B cell (primary cell): ENCODE results near the gene L2HGDH. TPM values are rescaled to one million over a fixed set of nuclear protein-coding genes. Genes with fewer than 3 reads are reported as not detected.

Experiments
- ATAC-seq: fragments of 200-7000 bp; cut with Tn5 transposase; one replicate; pipeline ENCODE4 v1.10.0; 2021; ENCODE audit warnings: low read depth, mild to moderate bottlenecking, moderate number of reproducible peaks, moderate library complexity
- CTCF ChIA-PET: fragments of 350-600 bp; sonication (Branson Sonifier 250); formaldehyde crosslinking; loops from one replicate; lab custom pipeline; 2021; ENCODE audit warnings: antibody characterized with exemption, inconsistent platforms; lab: Charles Lee
- POLR2A ChIA-PET: fragments of 350-600 bp; sonication (Branson Sonifier 250); formaldehyde crosslinking; loops from one replicate; lab custom pipeline; 2021; ENCODE audit warnings: antibody characterized with exemption; lab: Charles Lee
- DNase-seq: peaks from one replicate; pipeline ENCODE4 v3.0.0; 2013
- H2AFZ ChIP-seq: 2 replicates; pipeline ENCODE4 v1.6.1; 2012; ENCODE audit warnings: mild to moderate bottlenecking, low read depth, low read length; ENCODE audit not compliant: insufficient read depth, poor library complexity, severe bottlenecking
- H3K27ac ChIP-seq, 2 donors: 1 replicate in 1 of 2; 2 replicates in 1 of 2; pipeline ENCODE4 v1.5.1; 2012 to 2013; ENCODE audit warnings: low read length in 2 of 2, mild to moderate bottlenecking in 2 of 2, moderate library complexity in 1 of 2
- H3K27me3 ChIP-seq, 4 experiments: fragments of 200-600 bp in 1 of 4; sonication (generic) in 1 of 4; replicated peaks in 1 of 4; 1 replicate in 2 of 4; 2 replicates in 2 of 4; pipeline versions ENCODE4 v1.6.1 to v1.7.0; 2013 to 2016; ENCODE audit warnings: low read length in 3 of 4, mild to moderate bottlenecking in 2 of 4, mixed read lengths in 1 of 4, moderate library complexity in 1 of 4; ENCODE audit not compliant: insufficient read depth in 4 of 4, control insufficient read depth in 3 of 4; ENCODE audit errors: control extremely low read depth in 1 of 4
- H3K36me3 ChIP-seq, 2 experiments: replicated peaks in 1 of 2; 1 replicate in 1 of 2; 2 replicates in 1 of 2; pipeline versions ENCODE4 v1.6.1 to v1.7.1; 2013; ENCODE audit warnings: low read length in 1 of 2; ENCODE audit not compliant: insufficient read depth in 2 of 2, control insufficient read depth in 1 of 2; ENCODE audit errors: control extremely low read depth in 1 of 2, extremely low read depth in 1 of 2
- H3K4me1 ChIP-seq, 2 donors: fragments of 200-600 bp in 1 of 2; sonication (generic) in 1 of 2; 1 replicate in 1 of 2; 2 replicates in 1 of 2; pipeline versions ENCODE4 v1.5.1 to v1.6.1; 2013 to 2017; ENCODE audit warnings: low read length in 2 of 2; ENCODE audit not compliant: control insufficient read depth in 2 of 2, insufficient read depth in 2 of 2
- H3K4me2 ChIP-seq: replicated peaks from 2 replicates; pipeline ENCODE3; 2012; ENCODE audit warnings: mild to moderate bottlenecking, low read depth, low read length; ENCODE audit not compliant: poor library complexity, severe bottlenecking
- H3K4me3 ChIP-seq, 5 experiments: fragments of 200-600 bp in 1 of 5; sonication (generic) in 1 of 5; 1 replicate in 3 of 5; 2 replicates in 2 of 5; pipeline versions ENCODE4 v1.5.1 to v1.7.0; 2011 to 2016; ENCODE audit warnings: low read length in 4 of 5, mild to moderate bottlenecking in 4 of 5, low read depth in 2 of 5, control low read depth in 1 of 5, moderate library complexity in 1 of 5; ENCODE audit not compliant: insufficient read depth in 1 of 5; ENCODE audit errors: control extremely low read depth in 1 of 5, extremely low read depth in 1 of 5
- H3K79me2 ChIP-seq: fragments of 200-600 bp; sonication (generic); one replicate; pipeline ENCODE4 v1.6.0; 2016; ENCODE audit warnings: low read length; ENCODE audit not compliant: control insufficient read depth, insufficient read depth
- H3K9ac ChIP-seq: fragments of 200-600 bp; sonication (generic); 2 replicates; pipeline ENCODE4 v1.6.1; 2017; ENCODE audit warnings: mild to moderate bottlenecking, low read length, moderate library complexity
- H3K9me3 ChIP-seq, 3 donors: one replicate each; pipeline versions ENCODE4 v1.6.1 to v1.7.1; 2013; ENCODE audit warnings: low read length in 2 of 3; ENCODE audit not compliant: control insufficient read depth in 2 of 3, insufficient read depth in 1 of 3; ENCODE audit errors: control extremely low read depth in 1 of 3
- H4K20me1 ChIP-seq: 2 replicates; pipeline ENCODE4 v1.6.0; 2012; ENCODE audit warnings: mild to moderate bottlenecking, low read length; ENCODE audit not compliant: insufficient read depth, control insufficient read depth, poor library complexity, severe bottlenecking
- H3K27ac Mint-ChIP-seq: one replicate; pipeline ENCODE4 v1.8.0; 2021; ENCODE audit warnings: mixed read lengths
- H3K27me3 Mint-ChIP-seq: one replicate; pipeline ENCODE4 v1.8.0; 2021; ENCODE audit warnings: mixed read lengths
- H3K4me1 Mint-ChIP-seq: one replicate; pipeline ENCODE4 v1.8.0; 2021; ENCODE audit warnings: mixed read lengths
- H3K4me3 Mint-ChIP-seq: one replicate; pipeline ENCODE4 v1.8.0; 2021; ENCODE audit warnings: mixed read lengths
- H3K9me3 Mint-ChIP-seq: one replicate; pipeline ENCODE4 v1.8.0; 2022; ENCODE audit warnings: mixed read lengths; ENCODE audit not compliant: insufficient read depth
- EZH2 ChIP-seq: IDR thresholded peaks from 2 replicates; pipeline ENCODE4 v1.6.1; 2012; ENCODE audit warnings: borderline replicate concordance, low read depth, mild to moderate bottlenecking, moderate library complexity, low read length; ENCODE audit not compliant: insufficient read depth, poor library complexity, severe bottlenecking
- WGBS: methylation state at CpG from one replicate; pipeline ENCODE4 v1.1.5; 2013; ENCODE audit warnings: missing lambda C conversion rate; ENCODE audit not compliant: insufficient coverage; 5-methylcytosine and 5-hydroxymethylcytosine counted together
- intact Hi-C: fragments of 100-400 bp; cut with micrococcal nuclease; formaldehyde crosslinking; loops from one replicate; pipeline ENCODE4 v1.10.0; 2022
- polyA plus RNA-seq: library from polyadenylated mRNA; depleted of rRNA; stranded (reverse); fragments of >200 nt; gene quantifications from 2 replicates; pipeline ENCODE4 v1.2.3, GENCODE V29; 2012
- total RNA-seq, 2 donors: library from RNA; stranded (reverse); fragments of 120-200 nt in 1 of 2; gene quantifications; 1 replicate in 1 of 2; 2 replicates in 1 of 2; pipeline versions ENCODE4 v1.2.3 to v1.2.4, GENCODE V29; 2013 to 2022
- TF ChIP-seq, protein P1 (sequence below): fragments of 200-600 bp; IDR thresholded peaks from one replicate; pipeline ENCODE4 v1.8.0; 2022; ENCODE audit warnings: antibody characterized with exemption, mild to moderate bottlenecking

The L2HGDH gene
- total and polyA plus RNA-seq, 2 donors (not counting 1 experiment from before 2014, with no cell fraction given) = 1.1 to 5.5 TPM

GRCh38 chr14:50210074-50210473, 102.0 kb downstream of the L2HGDH start:
- Histone ChIP-seq H3K4me1 (no peaks in the 10 kb centered on the region), H3K4me2 (no peak overlapping the region), H3K9ac (no peak overlapping the region), H3K36me3 (peaks cover 0 to 2% of the 10 kb centered on the region in 2 experiments), H2AFZ (no peak overlapping the region), H3K79me2 (peaks cover 86% of the 10 kb centered on the region), H3K9me3 (no peaks in the 10 kb centered on the region), H3K27ac (no peak overlapping the region), H3K4me3 (no peak overlapping the region), H4K20me1 (peaks cover 42% of the 10 kb centered on the region), H3K27me3 (no peaks in the 10 kb centered on the region)
- TF ChIP-seq EZH2 = no peak
- TF ChIP-seq, protein P1, sequence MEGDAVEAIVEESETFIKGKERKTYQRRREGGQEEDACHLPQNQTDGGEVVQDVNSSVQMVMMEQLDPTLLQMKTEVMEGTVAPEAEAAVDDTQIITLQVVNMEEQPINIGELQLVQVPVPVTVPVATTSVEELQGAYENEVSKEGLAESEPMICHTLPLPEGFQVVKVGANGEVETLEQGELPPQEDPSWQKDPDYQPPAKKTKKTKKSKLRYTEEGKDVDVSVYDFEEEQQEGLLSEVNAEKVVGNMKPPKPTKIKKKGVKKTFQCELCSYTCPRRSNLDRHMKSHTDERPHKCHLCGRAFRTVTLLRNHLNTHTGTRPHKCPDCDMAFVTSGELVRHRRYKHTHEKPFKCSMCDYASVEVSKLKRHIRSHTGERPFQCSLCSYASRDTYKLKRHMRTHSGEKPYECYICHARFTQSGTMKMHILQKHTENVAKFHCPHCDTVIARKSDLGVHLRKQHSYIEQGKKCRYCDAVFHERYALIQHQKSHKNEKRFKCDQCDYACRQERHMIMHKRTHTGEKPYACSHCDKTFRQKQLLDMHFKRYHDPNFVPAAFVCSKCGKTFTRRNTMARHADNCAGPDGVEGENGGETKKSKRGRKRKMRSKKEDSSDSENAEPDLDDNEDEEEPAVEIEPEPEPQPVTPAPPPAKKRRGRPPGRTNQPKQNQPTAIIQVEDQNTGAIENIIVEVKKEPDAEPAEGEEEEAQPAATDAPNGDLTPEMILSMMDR = no peak
- intact Hi-C loops = no loop called here
- POLR2A ChIA-PET = no interaction called here
- Mint-ChIP-seq H3K27me3 (no peaks in the 10 kb centered on the region), H3K27ac (no peak overlapping the region), H3K4me1 (peaks cover 6% of the 10 kb centered on the region), H3K4me3 (no peak overlapping the region), H3K9me3 (no peaks in the 10 kb centered on the region)
- DNase-seq (no peak), ATAC-seq (no peak)
- CTCF ChIA-PET = interaction anchor here (0.7 to 1.3 kb wide), 3 partner anchors 11 to 33 kb away, joined by 3 to 4 read pairs (median 4); no protein-coding TSS in a partner anchor
- no CpG with 5 or more reads among the region's 1 CpG for WGBS

DNA sequence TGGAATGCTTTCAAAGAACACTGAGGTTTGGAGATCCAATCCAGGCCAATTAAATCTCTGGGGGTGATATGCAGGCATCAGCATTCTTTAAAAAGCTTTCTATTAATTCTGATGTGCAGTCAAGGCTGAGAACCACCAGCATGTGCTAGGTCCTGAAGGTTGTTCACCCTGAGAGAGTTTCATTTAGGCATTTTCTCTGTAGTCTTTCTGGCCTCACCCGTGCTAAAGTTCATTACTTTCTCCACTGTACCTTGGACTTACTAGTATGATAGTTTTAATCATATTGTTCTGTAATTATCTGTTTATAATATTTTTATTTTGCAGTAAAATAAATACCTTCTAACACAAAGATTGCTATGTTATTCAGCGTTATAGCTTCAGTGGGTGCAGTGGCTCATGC, 113.5 kb downstream of the L2HGDH start:
- ATAC-seq (no peak), DNase-seq (no peak)
- ChIA-PET CTCF (interaction anchor here (0.9 to 1.0 kb wide), 2 partner anchors 12 to 24 kb away, joined by 4 read pairs; no protein-coding TSS in a partner anchor), POLR2A (no interaction called here)
- no peak overlapping the region for H3K27ac ChIP-seq
- H3K9ac ChIP-seq = no peak overlapping the region
- Mint-ChIP-seq H3K4me3 (no peak overlapping the region), H3K27ac (no peak overlapping the region), H3K4me1 (no peaks in the 10 kb centered on the region), H3K9me3 (no peaks in the 10 kb centered on the region), H3K27me3 (no peaks in the 10 kb centered on the region)
- WGBS = 100% methylated on average over 1 of the region's 2 CpGs
- H3K4me1 ChIP-seq = no peaks in the 10 kb centered on the region
- H3K9me3 ChIP-seq = no peaks in the 10 kb centered on the region
- H2AFZ ChIP-seq = no peak overlapping the region
- H3K36me3 ChIP-seq = peaks cover 13 to 48% of the 10 kb centered on the region in 2 experiments
- no peak for TF ChIP-seq EZH2
- TF ChIP-seq, protein P1 = no peak
- no peak overlapping the region for H3K4me3 ChIP-seq
- H4K20me1 ChIP-seq = no peaks in the 10 kb centered on the region
- no peaks in the 10 kb centered on the region for H3K79me2 ChIP-seq
- intact Hi-C loops = loop anchor here (10.0 kb wide), 1 partner anchor 64 kb away; no protein-coding TSS in a partner anchor
- H3K27me3 ChIP-seq = no peaks in the 10 kb centered on the region
- no peak overlapping the region for H3K4me2 ChIP-seq
